NK-92 treated with Interleukin-12 subunit alpha and Interleukin-12 subunit beta, amount 100 ng/mL, for 24 hours (cell line): ENCODE results near the gene ACTBL2.
"Not testable (repeated sequence)": the region's sequence is repeated elsewhere in the genome, so short reads cannot be mapped to it uniquely, and the experiment has no call there.

Experiments used
- DNase-seq: peaks from one replicate; lab custom pipeline; 2025; lab: John Stamatoyannopoulos, UW

The ACTBL2 gene

GRCh38 chr5:57482671-57483106 lies at the start of gene ACTBL2:
TSS of gene ACTBL2 (minus strand) at chr5:57482811. CDS start at chr5:57482707, 104 bp downstream.
- no peak for DNase-seq

- DNase-seq = no peak
Observed at GRCh38 chr5:57531333-57531732, 48.7 kb upstream of the ACTBL2 start.

GRCh38 chr5:57529864-57530263 lies 47.3 kb upstream of the ACTBL2 start:
- no peak for DNase-seq

- no peak for DNase-seq
Observed at GRCh38 chr5:57527870-57528269, 45.3 kb upstream of the ACTBL2 start.

GRCh38 chr5:57524348-57525060 lies 41.9 kb upstream of the ACTBL2 start:
- DNase-seq = no peak

- DNase-seq = not testable (repeated sequence)
Observed at GRCh38 chr5:57522477-57522876, 39.9 kb upstream of the ACTBL2 start.

GRCh38 chr5:57518415-57518814 lies 35.8 kb upstream of the ACTBL2 start:
- DNase-seq = not testable (repeated sequence)

GRCh38 chr5:57517250-57517649 lies 34.6 kb upstream of the ACTBL2 start:
- DNase-seq = no peak

- DNase-seq = no peak
Observed at GRCh38 chr5:57513785-57514184, 31.2 kb upstream of the ACTBL2 start.

- DNase-seq = no peak
Observed at GRCh38 chr5:57511321-57511720, 28.7 kb upstream of the ACTBL2 start.

- no peak for DNase-seq
Observed at GRCh38 chr5:57509501-57510260, 27.1 kb upstream of the ACTBL2 start.

GRCh38 chr5:57508211-57508610 lies 25.6 kb upstream of the ACTBL2 start:
- no peak for DNase-seq

GRCh38 chr5:57505272-57506200 lies 22.9 kb upstream of the ACTBL2 start:
- DNase-seq = no peak

GRCh38 chr5:57504357-57504756 lies 21.7 kb upstream of the ACTBL2 start:
- no peak for DNase-seq

GRCh38 chr5:57503433-57503832 lies 20.8 kb upstream of the ACTBL2 start:
- DNase-seq = no peak

- no peak for DNase-seq
Observed at GRCh38 chr5:57501414-57502201, 19.0 kb upstream of the ACTBL2 start.

- no peak for DNase-seq
Observed at GRCh38 chr5:57499262-57500050, 16.8 kb upstream of the ACTBL2 start.

GRCh38 chr5:57497733-57498132 lies 15.1 kb upstream of the ACTBL2 start:
- no peak for DNase-seq

- no peak for DNase-seq
Observed at GRCh38 chr5:57495285-57496086, 12.9 kb upstream of the ACTBL2 start.
